Mucosa of descending colon (tissue), 3 donors: ENCODE data around the gene FGD3. TPM values are rescaled to one million over a fixed set of nuclear protein-coding genes. Genes with fewer than 3 reads are reported as not detected.
"Not testable (repeated sequence)": the region's sequence is repeated elsewhere in the genome, so short reads cannot be mapped to it uniquely, and the experiment has no call there.

Source experiments
- ATAC-seq: fragments of 200-7000 bp; cut with Tn5 transposase; one replicate; pipeline ENCODE4 v1.9.1; 2020; ENCODE audit warnings: mild to moderate bottlenecking, moderate library complexity
- DNase-seq, 3 donors: peaks; one replicate each; pipeline ENCODE4 v3.0.0-alpha.2; 2020
- H3K36me3 ChIP-seq: fragments of 200-600 bp; one replicate; pipeline ENCODE4 v1.8.0; 2021; ENCODE audit warnings: low read depth, mild to moderate bottlenecking
- H3K4me1 ChIP-seq: fragments of 200-600 bp; one replicate; pipeline ENCODE4 v1.8.0; 2021; ENCODE audit warnings: low read depth, mild to moderate bottlenecking
- H3K4me3 ChIP-seq: fragments of 200-600 bp; one replicate; pipeline ENCODE4 v1.8.0; 2021; ENCODE audit warnings: mild to moderate bottlenecking
- H3K9me3 ChIP-seq: fragments of 200-600 bp; one replicate; pipeline ENCODE4 v1.8.0; 2021; ENCODE audit warnings: mild to moderate bottlenecking
- intact Hi-C, 2 donors: fragments of 100-400 bp; cut with DNase I in 1 of 2; cut with micrococcal nuclease in 1 of 2; formaldehyde crosslinking; loops; one replicate each; pipeline versions ENCODE4 v1.11.0 to v1.11.1; 2022; cut with DNase I, micrococcal nuclease
- total RNA-seq, 3 donors: library from RNA; stranded (reverse); fragmentation: NEBNext Ultra II Directional in 2 of 3; extraction: Animal tissue kit (Norgen Biotek cat#: 25700) in 2 of 3; gene quantifications; one replicate each; pipeline versions ENCODE4 v1.2.1 to v1.2.4, GENCODE V29; 2021 to 2023
- TF ChIP-seq, protein P1 (sequence below): fragments of 200-600 bp; IDR thresholded peaks from one replicate; pipeline ENCODE4 v1.8.0; 2022; ENCODE audit warnings: antibody characterized with exemption, mild to moderate bottlenecking
- donor health status: DM: no; HTN: no; CAD: no; lungs with moderate emphysema.
- donor health status: DM: no; HTN: no; CAD: no.
- donor health status: DM: no; HTN: yes; CAD: no.

The FGD3 gene
- total RNA-seq, 3 donors from 2014 or later, result 3.3 to 5.4 (median 5.3) TPM

DNA sequence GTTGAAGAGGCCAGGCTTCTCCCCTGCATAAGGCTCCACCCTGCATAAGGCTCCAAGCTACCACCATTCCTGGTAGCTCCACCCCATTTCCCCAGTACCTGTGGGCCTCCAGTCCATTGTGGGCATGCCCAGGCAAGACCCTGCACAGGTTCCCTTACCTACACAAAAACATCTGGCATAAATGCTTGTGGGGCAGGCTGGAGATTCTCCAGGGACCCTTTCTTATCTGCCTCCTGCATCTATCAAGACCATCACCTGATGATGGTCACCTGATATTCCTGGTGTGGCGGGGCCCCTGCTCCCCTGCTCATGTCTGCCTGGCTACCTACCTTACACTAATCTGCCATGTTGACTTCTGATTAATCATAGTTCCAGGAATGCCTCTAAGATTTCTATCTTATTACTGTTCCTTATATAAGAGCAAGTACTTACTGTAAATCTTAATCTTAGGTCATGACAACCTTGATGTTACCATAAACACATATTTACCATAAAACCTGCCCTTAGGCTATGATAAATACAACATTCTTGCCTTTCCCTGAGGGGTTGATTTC is 41.0 kb downstream of the FGD3 start:
- TF ChIP-seq, protein P1, sequence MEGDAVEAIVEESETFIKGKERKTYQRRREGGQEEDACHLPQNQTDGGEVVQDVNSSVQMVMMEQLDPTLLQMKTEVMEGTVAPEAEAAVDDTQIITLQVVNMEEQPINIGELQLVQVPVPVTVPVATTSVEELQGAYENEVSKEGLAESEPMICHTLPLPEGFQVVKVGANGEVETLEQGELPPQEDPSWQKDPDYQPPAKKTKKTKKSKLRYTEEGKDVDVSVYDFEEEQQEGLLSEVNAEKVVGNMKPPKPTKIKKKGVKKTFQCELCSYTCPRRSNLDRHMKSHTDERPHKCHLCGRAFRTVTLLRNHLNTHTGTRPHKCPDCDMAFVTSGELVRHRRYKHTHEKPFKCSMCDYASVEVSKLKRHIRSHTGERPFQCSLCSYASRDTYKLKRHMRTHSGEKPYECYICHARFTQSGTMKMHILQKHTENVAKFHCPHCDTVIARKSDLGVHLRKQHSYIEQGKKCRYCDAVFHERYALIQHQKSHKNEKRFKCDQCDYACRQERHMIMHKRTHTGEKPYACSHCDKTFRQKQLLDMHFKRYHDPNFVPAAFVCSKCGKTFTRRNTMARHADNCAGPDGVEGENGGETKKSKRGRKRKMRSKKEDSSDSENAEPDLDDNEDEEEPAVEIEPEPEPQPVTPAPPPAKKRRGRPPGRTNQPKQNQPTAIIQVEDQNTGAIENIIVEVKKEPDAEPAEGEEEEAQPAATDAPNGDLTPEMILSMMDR, result no peak
- Histone ChIP-seq H3K4me3 (no peak overlapping the region), H3K4me1 (no peaks in the 10 kb centered on the region), H3K36me3 (no peaks in the 10 kb centered on the region), H3K9me3 (peaks cover 20% of the 10 kb centered on the region)
- intact Hi-C loops, result no loop called here
- no peak for ATAC-seq
- DNase-seq, result no peak

DNA sequence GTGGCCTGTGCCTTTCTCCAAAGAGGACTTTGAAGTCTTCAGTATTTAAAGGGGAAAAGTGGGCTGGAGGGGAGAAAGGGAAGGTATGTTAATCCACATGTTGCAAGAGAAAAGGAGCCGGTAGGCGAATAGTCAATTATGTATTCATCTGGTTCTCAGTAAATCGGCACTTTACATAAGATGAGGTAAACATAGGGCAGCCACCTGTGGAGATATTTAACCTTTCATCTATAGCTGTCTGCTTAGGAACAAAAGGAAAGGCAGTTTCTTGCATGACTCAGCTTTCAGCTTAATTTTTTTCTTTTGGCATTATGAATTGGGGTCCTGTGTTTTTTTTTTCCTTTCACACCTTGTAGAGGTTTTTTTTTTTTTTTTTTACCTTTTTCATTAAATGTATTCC is 42.2 kb downstream of the FGD3 start:
- Histone ChIP-seq H3K4me1 (no peaks in the 10 kb centered on the region), H3K36me3 (no peaks in the 10 kb centered on the region), H3K9me3 (peaks cover 8% of the 10 kb centered on the region), H3K4me3 (no peak overlapping the region)
- no peak for ATAC-seq
- intact Hi-C loops, result no loop called here
- no peak for DNase-seq
- TF ChIP-seq, protein P1, result no peak

DNA sequence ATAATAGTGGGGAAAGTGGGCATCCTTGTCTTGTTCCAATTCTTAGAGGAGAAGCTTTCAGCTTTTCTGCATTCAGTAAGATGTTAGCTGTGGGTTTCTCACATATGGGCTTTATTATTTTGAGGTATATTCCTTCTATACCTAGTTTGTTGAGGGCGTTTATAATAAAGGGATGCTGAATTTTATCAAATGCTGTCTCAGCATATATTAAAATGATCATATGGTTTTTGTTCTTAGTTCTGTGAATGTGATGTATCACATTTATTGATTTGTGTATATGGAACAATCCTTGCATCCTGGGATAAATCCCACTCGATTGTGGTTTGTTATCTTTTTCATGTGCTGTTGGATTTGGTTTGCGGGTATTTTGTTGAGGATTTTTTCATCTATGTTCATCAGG is 43.1 kb downstream of the FGD3 start:
- no peaks in the 10 kb centered on the region for H3K9me3 ChIP-seq
- no peak overlapping the region for H3K4me3 ChIP-seq
- ATAC-seq (no peak), DNase-seq (no peak)
- H3K4me1 ChIP-seq, result no peaks in the 10 kb centered on the region
- H3K36me3 ChIP-seq, result no peaks in the 10 kb centered on the region
- TF ChIP-seq, protein P1, result no peak
- intact Hi-C loops, result no loop called here

DNA sequence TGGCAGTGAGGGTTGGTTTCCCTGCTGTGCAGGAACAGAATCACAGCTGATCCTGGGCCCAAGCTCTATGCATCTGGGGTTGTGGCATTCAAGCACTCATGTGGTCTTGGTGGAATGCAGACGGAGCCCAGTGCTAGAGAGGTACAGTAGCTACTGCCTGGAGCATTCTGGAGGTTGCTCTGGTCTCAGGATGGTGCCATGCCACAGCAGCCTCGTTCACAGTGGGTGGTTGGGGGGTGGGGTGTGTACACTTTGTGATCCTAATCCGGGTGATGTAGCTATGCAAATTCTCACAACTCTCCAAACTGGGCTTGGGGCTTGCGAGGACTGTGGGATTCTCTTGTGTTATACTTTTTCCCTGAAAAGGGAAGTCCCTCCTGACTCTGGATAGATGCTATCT is 45.2 kb downstream of the FGD3 start:
- Histone ChIP-seq H3K4me1 (no peaks in the 10 kb centered on the region), H3K9me3 (no peaks in the 10 kb centered on the region), H3K4me3 (no peak overlapping the region), H3K36me3 (no peaks in the 10 kb centered on the region)
- TF ChIP-seq, protein P1, result no peak
- intact Hi-C loops, result no loop called here
- DNase-seq (no peak), ATAC-seq (no peak)

DNA sequence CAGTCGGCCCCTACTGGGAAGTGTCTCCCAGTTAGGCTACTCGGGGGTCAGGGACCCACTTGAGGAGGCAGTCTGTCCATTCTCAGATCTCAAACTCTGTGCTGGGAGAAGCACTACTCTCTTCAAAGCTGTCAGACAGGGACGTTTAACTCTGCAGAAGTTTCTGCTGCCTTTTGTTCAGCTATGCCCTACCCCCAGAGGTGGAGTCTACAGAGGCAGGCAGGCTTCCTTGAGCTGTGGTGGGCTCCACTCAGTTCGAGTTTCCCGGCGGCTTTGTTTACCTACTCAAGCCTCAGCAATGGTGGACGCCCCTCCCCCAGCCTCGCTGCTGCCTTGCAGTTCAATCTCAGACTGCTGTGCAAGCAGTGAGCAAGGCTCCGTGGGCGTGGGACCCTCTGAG is 51.5 kb downstream of the FGD3 start:
- H3K9me3 ChIP-seq, H3K4me3 ChIP-seq, DNase-seq, intact Hi-C loops, H3K4me1 ChIP-seq, ATAC-seq, H3K36me3 ChIP-seq: not testable (repeated sequence)

DNA sequence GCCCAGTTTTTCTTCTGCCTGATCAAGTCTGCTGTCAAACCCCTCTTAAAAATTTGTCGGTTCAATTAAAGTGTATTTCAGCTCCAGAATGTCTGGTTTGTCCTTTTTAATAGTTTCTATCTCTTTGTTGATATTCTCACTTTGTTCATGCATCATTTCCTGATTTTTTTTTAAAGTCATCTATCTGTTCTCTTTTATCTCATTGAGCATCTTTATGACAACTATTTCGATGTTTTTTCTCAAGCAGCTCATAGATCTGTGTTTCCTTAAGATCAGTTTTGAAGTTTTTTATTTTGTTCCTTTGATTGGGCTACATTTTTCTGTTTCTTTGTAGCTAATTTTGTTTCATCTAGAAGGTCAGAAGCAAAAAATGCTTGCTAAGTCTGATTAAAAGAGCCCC is 53.7 kb downstream of the FGD3 start:
- intact Hi-C loops, result no loop called here
- no peaks in the 10 kb centered on the region for H3K36me3 ChIP-seq
- ATAC-seq (no peak), DNase-seq (no peak)
- no peak overlapping the region for H3K4me3 ChIP-seq
- H3K9me3 ChIP-seq, result no peaks in the 10 kb centered on the region
- H3K4me1 ChIP-seq, result peaks cover 7% of the 10 kb centered on the region
- TF ChIP-seq, protein P1, result no peak
